ENCODE data around the gene RNF212.
"Not testable (repeated sequence)": the region's sequence is repeated elsewhere in the genome, so short reads cannot be mapped to it uniquely, and the experiment has no call there.

RNF212 gene

GRCh38 chr4:1058997-1059665 is 54.2 kb downstream of the RNF212 start:
- no peak for TF ChIP-seq CTCF (IDR thresholded peaks at IDR 0.05; ENCODE audit: control extremely low read depth, extremely low read depth, low read depth, missing control alignments)
- no peak for DNase-seq (ENCODE audit: extremely low spot score)
- ChIA-PET POLR2A (no interaction called here), CTCF (no interaction called here)

- no peak for DNase-seq (ENCODE audit: extremely low spot score)
- TF ChIP-seq CTCF (IDR thresholded peaks at IDR 0.05; ENCODE audit: control extremely low read depth, extremely low read depth, low read depth, missing control alignments): no peak
- POLR2A ChIA-PET: no interaction called here
- CTCF ChIA-PET: no interaction called here
Observed at GRCh38 chr4:1058198-1058996, 55.0 kb downstream of the RNF212 start.

- ChIA-PET POLR2A (no interaction called here), CTCF (no interaction called here)
- TF ChIP-seq CTCF (IDR thresholded peaks at IDR 0.05; ENCODE audit: control extremely low read depth, extremely low read depth, low read depth, missing control alignments): no peak
- DNase-seq (ENCODE audit: extremely low spot score): no peak
Observed at GRCh38 chr4:1057403-1057745, 56.0 kb downstream of the RNF212 start.

GRCh38 chr4:1056671-1057402 is 56.5 kb downstream of the RNF212 start:
- DNase-seq (ENCODE audit: extremely low spot score): no peak
- CTCF ChIA-PET: no interaction called here
- POLR2A ChIA-PET: no interaction called here
- TF ChIP-seq CTCF (IDR thresholded peaks at IDR 0.05; ENCODE audit: control extremely low read depth, extremely low read depth, low read depth, missing control alignments): no peak

GRCh38 chr4:1055721-1056590 is 57.4 kb downstream of the RNF212 start:
- TF ChIP-seq CTCF (IDR thresholded peaks at IDR 0.05; ENCODE audit: control extremely low read depth, extremely low read depth, low read depth, missing control alignments): no peak
- ChIA-PET CTCF (interaction anchor here (1.5 kb wide), 1 partner anchor 314 kb away, joined by 3 read pairs; no protein-coding TSS in a partner anchor), POLR2A (no interaction called here)
- DNase-seq (ENCODE audit: extremely low spot score): peak; percentile 68

- POLR2A ChIA-PET; DNase-seq (ENCODE audit: extremely low spot score): not testable (repeated sequence)
- CTCF ChIA-PET: interaction anchor here (1.5 kb wide), 1 partner anchor 313 kb away, joined by 3 read pairs; no protein-coding TSS in a partner anchor
Observed at GRCh38 chr4:1055243-1055701, 58.1 kb downstream of the RNF212 start.

GRCh38 chr4:1054696-1055242 is 58.6 kb downstream of the RNF212 start:
- DNase-seq (ENCODE audit: extremely low spot score); POLR2A ChIA-PET: not testable (repeated sequence)
- CTCF ChIA-PET: interaction anchor here (1.5 kb wide), 1 partner anchor 313 kb away, joined by 3 read pairs; no protein-coding TSS in a partner anchor

GRCh38 chr4:1053891-1054290 is 59.5 kb downstream of the RNF212 start:
- DNase-seq (ENCODE audit: extremely low spot score); CTCF ChIA-PET: not testable (repeated sequence)
- POLR2A ChIA-PET: interaction anchor here (0.6 kb wide), 1 partner anchor 97 kb away, joined by 10 read pairs; no protein-coding TSS in a partner anchor

All from GM10248 (cell line).